CD4-positive, alpha-beta T cell (primary cell): ENCODE measurements around the gene SCGB2A2. TPM values are rescaled to one million over a fixed set of nuclear protein-coding genes. Genes with fewer than 3 reads are reported as not detected.

ENCODE experiments used
- ATAC-seq: fragments of 200-7000 bp; cut with Tn5 transposase; one replicate; pipeline ENCODE4 v1.10.0; 2022; ENCODE audit warnings: mild to moderate bottlenecking; ENCODE audit not compliant: poor library complexity
- CTCF ChIA-PET: fragments of 350-600 bp; sonication (Branson Sonifier 250); formaldehyde crosslinking; loops from one replicate; lab custom pipeline; 2021; ENCODE audit warnings: antibody characterized with exemption, inconsistent platforms; lab: Charles Lee
- POLR2A ChIA-PET: fragments of 350-600 bp; sonication (Branson Sonifier 250); formaldehyde crosslinking; loops from one replicate; lab custom pipeline; 2021; ENCODE audit warnings: antibody characterized with exemption, inconsistent platforms; lab: Charles Lee
- DNase-seq, 14 experiments: peaks; one replicate each; pipeline ENCODE4 v3.0.0-alpha.2; 2013 to 2020; ENCODE audit warnings: mixed read lengths in 2 of 14
- H3K27ac ChIP-seq, 2 donors: one replicate each; pipeline versions ENCODE4 v1.5.1 to v1.7.0; 2013; ENCODE audit warnings: low read length in 2 of 2, low read depth in 1 of 2, mild to moderate bottlenecking in 1 of 2
- H3K27me3 ChIP-seq, 2 experiments: 1 replicate in 1 of 2; 2 replicates in 1 of 2; pipeline versions ENCODE4 v1.6.1 to v1.7.0; 2013; ENCODE audit warnings: low read length in 2 of 2, control low read depth in 1 of 2, mild to moderate bottlenecking in 1 of 2, moderate library complexity in 1 of 2; ENCODE audit not compliant: insufficient read depth in 2 of 2, control insufficient read depth in 1 of 2
- H3K36me3 ChIP-seq: one replicate; pipeline ENCODE4 v1.6.1; 2013; ENCODE audit warnings: low read length, control low read depth; ENCODE audit not compliant: insufficient read depth
- H3K4me1 ChIP-seq: one replicate; pipeline ENCODE4 v1.6.1; 2013; ENCODE audit warnings: low read length, control low read depth; ENCODE audit not compliant: insufficient read depth
- H3K4me3 ChIP-seq: one replicate; pipeline ENCODE4 v1.5.1; 2013; ENCODE audit warnings: mild to moderate bottlenecking, low read length, moderate library complexity
- H3K9me3 ChIP-seq, 2 experiments: 1 replicate in 1 of 2; 2 replicates in 1 of 2; pipeline versions ENCODE4 v1.6.1 to v1.7.0; 2013; ENCODE audit warnings: low read length in 2 of 2, mild to moderate bottlenecking in 2 of 2, control low read depth in 1 of 2, moderate library complexity in 1 of 2; ENCODE audit not compliant: control insufficient read depth in 1 of 2, insufficient read depth in 1 of 2
- H3K27ac Mint-ChIP-seq: one replicate; pipeline ENCODE4 v1.8.0; 2020; ENCODE audit warnings: mixed read lengths
- H3K27me3 Mint-ChIP-seq: one replicate; pipeline ENCODE4 v1.8.0; 2021; ENCODE audit warnings: mixed read lengths
- H3K36me3 Mint-ChIP-seq: one replicate; pipeline ENCODE4 v1.8.0; 2021; ENCODE audit warnings: low read depth, mixed read lengths
- H3K4me1 Mint-ChIP-seq: one replicate; pipeline ENCODE4 v1.8.0; 2021; ENCODE audit warnings: low read depth, mixed read lengths
- H3K4me3 Mint-ChIP-seq: one replicate; pipeline ENCODE4 v1.8.0; 2020; ENCODE audit warnings: mild to moderate bottlenecking, mixed read lengths
- H3K9me3 Mint-ChIP-seq: one replicate; pipeline ENCODE4 v1.8.0; 2020; ENCODE audit warnings: mixed read lengths
- intact Hi-C, 2 experiments: fragments of 100-400 bp; cut with DNase I in 1 of 2; cut with micrococcal nuclease in 1 of 2; formaldehyde crosslinking; loops; one replicate each; pipeline versions ENCODE4 v1.15.1 to v1.9.0; 2023 to 2025; cut with DNase I, micrococcal nuclease
- total RNA-seq, 174 experiments: library from RNA in 2 of 174; stranded (reverse) in 2 of 174; gene quantifications; one replicate each; pipeline ENCODE4 v1.2.3 and lab custom pipeline; 2021 to 2026
- TF ChIP-seq, protein P1 (sequence below): fragments of 200-600 bp; IDR thresholded peaks from one replicate; pipeline ENCODE4 v1.8.0; 2022; ENCODE audit warnings: antibody characterized with exemption, mild to moderate bottlenecking

The SCGB2A2 gene
- total RNA-seq, 2 experiments from 2014 or later, result not detected

DNA sequence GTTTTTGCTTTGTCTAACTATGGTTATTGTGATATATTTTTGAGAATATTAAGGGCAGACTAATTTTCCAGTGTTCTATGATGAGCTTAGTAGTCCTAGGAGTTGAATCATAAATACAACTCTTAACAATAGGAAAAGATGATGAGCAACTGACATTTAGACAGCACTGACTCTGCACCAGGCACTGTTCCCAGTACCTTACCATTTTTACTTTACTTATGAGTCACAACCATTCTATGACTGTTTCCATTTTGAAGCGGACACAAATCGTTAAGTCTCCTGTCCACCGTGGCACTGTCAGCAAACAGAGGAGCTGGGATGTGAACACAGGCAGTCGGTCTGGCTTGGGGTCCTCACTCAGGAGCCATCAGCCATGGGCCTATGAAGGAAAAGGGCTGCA is 3.4 kb upstream of the SCGB2A2 start:
- H3K9me3 Mint-ChIP-seq, result no peaks in the 10 kb centered on the region
- TF ChIP-seq, protein P1, sequence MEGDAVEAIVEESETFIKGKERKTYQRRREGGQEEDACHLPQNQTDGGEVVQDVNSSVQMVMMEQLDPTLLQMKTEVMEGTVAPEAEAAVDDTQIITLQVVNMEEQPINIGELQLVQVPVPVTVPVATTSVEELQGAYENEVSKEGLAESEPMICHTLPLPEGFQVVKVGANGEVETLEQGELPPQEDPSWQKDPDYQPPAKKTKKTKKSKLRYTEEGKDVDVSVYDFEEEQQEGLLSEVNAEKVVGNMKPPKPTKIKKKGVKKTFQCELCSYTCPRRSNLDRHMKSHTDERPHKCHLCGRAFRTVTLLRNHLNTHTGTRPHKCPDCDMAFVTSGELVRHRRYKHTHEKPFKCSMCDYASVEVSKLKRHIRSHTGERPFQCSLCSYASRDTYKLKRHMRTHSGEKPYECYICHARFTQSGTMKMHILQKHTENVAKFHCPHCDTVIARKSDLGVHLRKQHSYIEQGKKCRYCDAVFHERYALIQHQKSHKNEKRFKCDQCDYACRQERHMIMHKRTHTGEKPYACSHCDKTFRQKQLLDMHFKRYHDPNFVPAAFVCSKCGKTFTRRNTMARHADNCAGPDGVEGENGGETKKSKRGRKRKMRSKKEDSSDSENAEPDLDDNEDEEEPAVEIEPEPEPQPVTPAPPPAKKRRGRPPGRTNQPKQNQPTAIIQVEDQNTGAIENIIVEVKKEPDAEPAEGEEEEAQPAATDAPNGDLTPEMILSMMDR, result no peak
- H3K4me3 Mint-ChIP-seq, result no peak overlapping the region
- ATAC-seq (no peak), DNase-seq (no peak)
- H3K4me1 ChIP-seq, result no peaks in the 10 kb centered on the region
- no peak overlapping the region for H3K4me3 ChIP-seq
- no peak overlapping the region for H3K27ac ChIP-seq
- no peaks in the 10 kb centered on the region for H3K9me3 ChIP-seq
- POLR2A ChIA-PET, result no interaction called here
- H3K36me3 ChIP-seq, result no peaks in the 10 kb centered on the region
- no peaks in the 10 kb centered on the region for H3K36me3 Mint-ChIP-seq
- intact Hi-C loops, result no loop called here
- H3K27ac Mint-ChIP-seq, result no peak overlapping the region
- CTCF ChIA-PET, result no interaction called here
- H3K4me1 Mint-ChIP-seq, result no peaks in the 10 kb centered on the region
- H3K27me3 ChIP-seq, result no peaks in the 10 kb centered on the region
- H3K27me3 Mint-ChIP-seq, result peaks cover 52% of the 10 kb centered on the region

DNA sequence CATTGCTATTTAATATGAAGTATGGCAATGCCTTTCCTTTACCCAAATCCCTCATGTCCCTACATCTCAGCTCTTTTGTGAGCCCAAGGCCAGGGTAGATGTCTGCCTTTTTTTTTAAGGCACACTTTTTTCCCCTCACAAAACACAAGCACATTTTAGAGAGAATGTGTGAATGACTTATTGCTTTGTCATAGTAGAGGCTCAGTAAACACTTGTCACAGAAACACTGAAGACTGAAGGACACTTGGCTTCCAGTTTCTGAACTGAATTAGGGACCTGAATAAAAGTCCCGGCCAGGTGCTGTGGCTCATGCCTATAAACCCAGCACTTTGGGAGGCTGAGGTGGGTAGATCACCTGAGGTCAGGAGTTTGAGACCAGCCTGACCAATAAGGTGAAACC is 2.9 kb upstream of the SCGB2A2 start:
- DNase-seq (no peak), ATAC-seq (no peak)
- intact Hi-C loops, result no loop called here
- ChIA-PET CTCF (no interaction called here), POLR2A (no interaction called here)
- no peak overlapping the region for H3K4me3 ChIP-seq
- H3K27me3 ChIP-seq, result no peaks in the 10 kb centered on the region
- no peaks in the 10 kb centered on the region for H3K4me1 ChIP-seq
- H3K27me3 Mint-ChIP-seq, result peaks cover 48% of the 10 kb centered on the region
- H3K27ac ChIP-seq, result no peak overlapping the region
- H3K36me3 ChIP-seq, result no peaks in the 10 kb centered on the region
- H3K27ac Mint-ChIP-seq, result no peak overlapping the region
- no peaks in the 10 kb centered on the region for H3K4me1 Mint-ChIP-seq
- H3K9me3 Mint-ChIP-seq, result no peaks in the 10 kb centered on the region
- TF ChIP-seq, protein P1, result no peak
- H3K4me3 Mint-ChIP-seq, result no peak overlapping the region
- H3K36me3 Mint-ChIP-seq, result no peaks in the 10 kb centered on the region
- no peaks in the 10 kb centered on the region for H3K9me3 ChIP-seq

DNA sequence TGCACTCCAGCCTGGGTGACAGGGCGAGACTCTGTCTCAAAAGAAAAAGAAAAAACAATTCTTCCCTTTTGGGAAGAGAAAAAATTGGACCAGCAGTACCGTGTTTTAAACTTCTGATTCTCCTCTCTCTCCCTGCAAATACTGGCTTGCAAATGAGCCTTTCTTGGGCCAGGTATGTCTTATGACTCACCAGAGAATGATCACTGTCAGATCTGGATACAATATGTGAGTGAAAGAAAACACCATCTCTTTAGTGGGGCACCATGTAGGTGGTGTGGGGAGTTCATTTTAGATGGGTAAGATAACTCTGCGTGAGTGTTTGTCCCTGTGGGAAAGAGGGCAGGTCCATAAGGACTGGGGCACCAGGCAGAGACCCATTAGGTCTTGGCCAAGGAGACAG is 2.4 kb upstream of the SCGB2A2 start:
- Mint-ChIP-seq H3K27me3 (peaks cover 48% of the 10 kb centered on the region), H3K36me3 (no peaks in the 10 kb centered on the region), H3K4me1 (no peaks in the 10 kb centered on the region), H3K27ac (no peak overlapping the region), H3K4me3 (no peak overlapping the region), H3K9me3 (no peaks in the 10 kb centered on the region)
- no peaks in the 10 kb centered on the region for H3K36me3 ChIP-seq
- no peak overlapping the region for H3K27ac ChIP-seq
- no peaks in the 10 kb centered on the region for H3K27me3 ChIP-seq
- ChIA-PET CTCF (no interaction called here), POLR2A (no interaction called here)
- DNase-seq (no peak), ATAC-seq (no peak)
- intact Hi-C loops, result no loop called here
- H3K4me3 ChIP-seq, result no peak overlapping the region
- H3K4me1 ChIP-seq, result no peaks in the 10 kb centered on the region
- H3K9me3 ChIP-seq, result no peaks in the 10 kb centered on the region
- TF ChIP-seq, protein P1, result no peak
